GM10266 (cell line): ENCODE results near the gene CTDP1.

Experiments used
- DNase-seq: peaks from one replicate; pipeline ENCODE4 v3.0.0; 2012; ENCODE audit errors: extremely low spot score
- TF ChIP-seq, protein P1 (sequence below): IDR thresholded peaks from 2 replicates; pipeline ENCODE4 v1.5.1; 2012; ENCODE audit warnings: mild to moderate bottlenecking, low read depth; ENCODE audit not compliant: control insufficient read depth, insufficient read depth; ENCODE audit errors: missing control alignments

CTDP1 gene

DNA sequence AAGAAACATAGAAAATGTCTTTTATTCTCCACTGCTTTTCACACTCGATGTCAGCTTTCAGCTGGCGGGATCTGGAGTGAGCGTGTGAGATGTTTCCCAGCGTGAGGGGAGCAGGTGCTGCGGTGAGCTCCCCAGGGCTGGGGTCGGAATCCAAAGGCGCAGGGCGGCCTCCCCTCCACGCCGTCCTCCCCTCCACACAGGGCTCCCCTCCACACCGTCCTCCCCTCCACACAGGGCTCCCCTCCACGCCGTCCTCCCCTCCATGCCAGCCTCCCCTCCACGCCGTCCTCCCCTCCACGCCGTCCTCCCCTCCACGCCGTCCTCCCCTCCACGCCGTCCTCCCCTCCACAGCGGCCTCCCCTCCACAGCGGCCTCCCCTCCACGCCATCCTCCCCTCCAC lies 91.2 kb downstream of the CTDP1 start:
- TF ChIP-seq, protein P1, sequence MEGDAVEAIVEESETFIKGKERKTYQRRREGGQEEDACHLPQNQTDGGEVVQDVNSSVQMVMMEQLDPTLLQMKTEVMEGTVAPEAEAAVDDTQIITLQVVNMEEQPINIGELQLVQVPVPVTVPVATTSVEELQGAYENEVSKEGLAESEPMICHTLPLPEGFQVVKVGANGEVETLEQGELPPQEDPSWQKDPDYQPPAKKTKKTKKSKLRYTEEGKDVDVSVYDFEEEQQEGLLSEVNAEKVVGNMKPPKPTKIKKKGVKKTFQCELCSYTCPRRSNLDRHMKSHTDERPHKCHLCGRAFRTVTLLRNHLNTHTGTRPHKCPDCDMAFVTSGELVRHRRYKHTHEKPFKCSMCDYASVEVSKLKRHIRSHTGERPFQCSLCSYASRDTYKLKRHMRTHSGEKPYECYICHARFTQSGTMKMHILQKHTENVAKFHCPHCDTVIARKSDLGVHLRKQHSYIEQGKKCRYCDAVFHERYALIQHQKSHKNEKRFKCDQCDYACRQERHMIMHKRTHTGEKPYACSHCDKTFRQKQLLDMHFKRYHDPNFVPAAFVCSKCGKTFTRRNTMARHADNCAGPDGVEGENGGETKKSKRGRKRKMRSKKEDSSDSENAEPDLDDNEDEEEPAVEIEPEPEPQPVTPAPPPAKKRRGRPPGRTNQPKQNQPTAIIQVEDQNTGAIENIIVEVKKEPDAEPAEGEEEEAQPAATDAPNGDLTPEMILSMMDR, result no peak
- no peak for DNase-seq

DNA sequence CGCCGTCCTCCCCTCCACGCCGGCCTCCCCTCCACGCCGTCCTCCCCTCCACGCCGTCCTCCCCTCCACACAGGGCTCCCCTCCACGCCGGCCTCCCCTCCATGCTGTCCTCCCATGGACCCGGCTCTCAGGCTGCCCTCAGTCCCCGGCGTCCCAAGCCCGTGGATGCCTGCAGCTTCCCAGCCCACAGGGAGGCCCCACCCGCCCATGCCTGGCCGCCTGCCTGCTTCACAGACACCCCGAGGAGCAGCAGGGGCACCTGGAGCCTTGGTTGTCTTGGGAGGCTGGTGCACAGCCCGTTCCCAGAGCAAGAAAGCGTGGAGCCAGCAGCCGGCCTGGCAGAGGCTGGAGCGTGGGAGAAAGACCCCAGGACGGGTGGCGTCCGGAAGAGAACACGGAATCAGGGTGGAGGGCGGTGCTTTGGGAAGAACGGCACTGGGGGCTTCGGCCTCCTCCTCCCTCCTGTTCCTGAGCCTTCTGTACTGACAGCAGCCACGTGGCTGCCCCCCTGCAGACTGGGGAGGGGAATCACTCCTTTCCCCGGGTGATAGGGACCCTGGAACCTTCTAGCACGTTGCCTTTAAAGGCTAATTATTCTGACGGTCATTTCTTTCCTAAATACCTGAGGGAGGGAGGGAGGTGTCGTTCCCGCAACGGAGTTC lies 92.0 kb downstream of the CTDP1 start:
- TF ChIP-seq, protein P1, result no peak
- DNase-seq, result no peak

DNA sequence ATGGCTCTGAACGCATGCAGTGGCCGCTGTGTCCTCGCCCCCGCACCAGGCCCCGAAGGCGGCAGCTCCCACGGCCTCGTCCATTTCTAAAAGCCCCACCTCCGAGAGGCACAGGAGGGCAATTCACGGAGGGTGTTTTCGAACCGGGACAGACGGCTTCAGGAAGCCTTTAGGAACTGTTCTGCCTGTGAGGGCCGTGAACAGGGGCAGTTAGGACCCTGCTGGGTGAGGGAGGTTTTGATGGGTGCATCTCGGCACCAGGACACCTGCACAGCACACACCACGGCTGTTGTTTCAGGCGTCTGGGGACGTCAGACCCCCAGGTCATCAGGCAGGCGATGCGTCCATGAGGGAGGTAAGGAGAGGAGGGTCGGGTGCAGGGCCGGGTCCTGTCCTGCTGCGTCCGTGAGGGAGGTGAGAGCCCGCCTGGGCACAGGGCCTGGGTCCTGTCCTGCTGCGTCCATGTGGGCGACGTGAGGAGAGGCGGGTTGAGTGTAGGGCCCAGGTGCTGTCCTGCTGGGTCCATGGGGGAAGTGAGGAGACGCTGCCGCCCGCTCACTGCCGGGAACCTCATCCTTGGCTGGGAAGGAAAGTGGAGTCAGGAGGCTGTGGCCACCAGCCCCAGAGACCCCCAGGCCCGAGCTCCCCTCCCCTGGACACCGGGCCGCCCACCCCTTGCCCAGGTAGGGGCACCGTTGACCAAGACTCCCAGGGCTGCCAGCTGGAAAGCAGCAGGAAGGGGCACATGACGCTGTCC lies 92.7 kb downstream of the CTDP1 start:
- TF ChIP-seq, protein P1, result no peak
- no peak for DNase-seq

DNA sequence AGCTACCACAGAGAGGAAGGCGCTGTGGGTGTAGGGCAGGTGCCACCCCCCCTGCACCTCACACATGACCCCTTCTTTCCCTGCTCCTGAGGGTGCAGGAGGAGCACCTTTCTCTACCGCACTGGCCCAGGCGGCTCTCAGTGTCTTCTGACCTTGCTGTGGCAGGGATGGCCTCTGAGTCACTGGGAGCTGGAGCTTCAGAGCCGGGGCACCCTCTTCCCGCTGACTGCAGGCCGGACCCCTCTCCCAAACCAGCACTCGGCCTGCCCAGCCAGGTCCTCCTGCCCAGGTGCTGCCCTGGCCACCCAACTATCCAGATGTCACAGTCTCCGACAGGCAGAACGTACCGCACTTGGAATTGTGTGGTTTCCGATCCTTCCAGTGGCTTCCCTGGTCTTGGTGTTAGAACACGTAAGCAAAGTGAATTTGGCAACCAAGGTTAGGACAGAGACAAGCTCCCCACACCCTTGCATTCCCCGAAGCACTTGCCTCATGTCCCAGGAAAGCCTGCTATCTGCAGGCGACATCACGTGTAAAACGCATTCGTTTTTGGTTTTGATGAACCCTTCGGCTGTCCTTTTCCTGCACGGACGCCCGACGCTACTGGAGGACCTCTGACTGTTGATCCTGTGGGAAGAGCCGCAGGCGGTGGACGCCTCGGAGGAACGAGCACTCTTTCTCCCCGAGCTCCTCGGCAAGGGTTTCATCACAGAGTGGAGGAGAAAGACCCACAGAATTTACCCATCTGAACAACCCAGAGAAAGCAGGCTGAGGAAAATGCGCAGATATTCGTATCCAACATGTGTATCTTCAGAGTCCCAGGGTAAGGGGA lies 93.5 kb downstream of the CTDP1 start:
- TF ChIP-seq, protein P1, result no peak
- DNase-seq, result no peak

DNA sequence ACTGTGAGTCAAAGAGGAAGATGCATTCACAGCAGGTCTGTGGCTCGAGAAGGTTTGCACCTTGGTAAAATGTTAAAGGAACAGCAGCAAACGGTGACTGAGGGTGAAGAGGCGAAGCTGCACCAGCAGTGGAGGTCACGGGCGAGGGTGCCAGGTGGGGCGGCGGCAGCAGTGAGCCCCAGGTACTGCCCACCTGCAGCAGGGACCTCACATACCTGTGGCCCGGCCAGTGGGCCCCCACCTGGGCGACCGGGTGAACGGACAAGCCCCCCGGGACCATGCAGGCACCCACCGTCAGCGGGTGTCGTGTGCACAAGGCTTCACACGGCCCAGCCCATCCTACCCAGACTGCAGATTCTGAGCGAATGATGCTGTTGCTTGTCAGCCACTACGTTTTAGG lies 94.5 kb downstream of the CTDP1 start:
- no peak for DNase-seq
- TF ChIP-seq, protein P1, result no peak

DNA sequence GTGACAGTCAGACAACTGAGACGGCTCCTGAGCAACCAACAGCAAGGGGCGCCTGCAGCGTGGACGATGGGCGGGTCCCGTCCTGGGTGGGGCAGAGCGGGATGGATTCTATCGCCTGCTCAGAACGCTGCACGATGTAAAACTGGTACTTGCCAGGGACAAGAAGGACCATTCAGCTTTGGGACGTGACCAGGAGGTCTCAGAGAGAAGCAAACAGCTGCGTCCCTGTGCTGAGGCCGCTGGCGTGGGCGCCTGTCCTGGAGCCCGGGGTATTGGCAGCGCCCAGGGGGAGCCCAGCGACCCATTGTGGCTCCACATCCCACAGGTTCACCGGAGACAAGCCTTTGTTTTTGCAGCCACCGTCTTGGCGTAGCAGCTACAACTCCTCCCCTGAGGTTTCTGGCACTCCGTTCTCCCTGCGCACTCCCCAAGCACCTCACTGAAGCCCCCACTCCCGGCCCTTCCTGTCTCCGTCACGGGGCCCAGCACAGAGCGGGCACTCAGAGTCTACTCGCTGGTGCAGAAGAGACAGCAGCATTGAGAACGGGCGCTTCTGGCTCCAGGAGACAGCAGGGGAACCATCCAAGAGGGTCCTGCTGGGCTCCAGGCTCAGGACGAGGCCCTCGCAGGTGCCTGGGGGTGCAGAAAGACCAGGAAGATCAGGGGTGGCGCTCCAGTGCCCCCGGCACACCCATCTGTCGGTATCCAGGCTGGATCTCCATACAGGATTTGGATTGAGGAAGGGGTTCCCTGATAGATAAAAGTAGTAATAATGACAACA lies 96.0 kb downstream of the CTDP1 start:
- no peak for DNase-seq

More for the DNA sequence above, 96.0 kb downstream of the CTDP1 start:
- TF ChIP-seq, protein P1, result no peak
